H1 (cell line): Measurements from ENCODE around the gene POTEM. TPM values are rescaled to one million over a fixed set of nuclear protein-coding genes. Genes with fewer than 3 reads are reported as not detected.
"Not testable (repeated sequence)": the region's sequence is repeated elsewhere in the genome, so short reads cannot be mapped to it uniquely, and the experiment has no call there.

ENCODE experiments used
- CTCF ChIA-PET: fragments of 300-600 bp; sonication (Branson Sonifier 250); formaldehyde crosslinking; loops from one replicate; lab custom pipeline; 2021; ENCODE audit not compliant: partially characterized antibody; lab: Charles Lee
- POLR2A ChIA-PET: fragments of 300-600 bp; sonication (Branson Sonifier 250); formaldehyde crosslinking; loops from one replicate; lab custom pipeline; 2021; ENCODE audit warnings: inconsistent platforms; ENCODE audit not compliant: partially characterized antibody; lab: Charles Lee
- DNase-seq, 2 experiments: peaks; one replicate each; pipeline versions ENCODE4 v3.0.0 to v3.0.0-alpha.2; 2010 to 2022; ENCODE audit warnings: low spot score in 2 of 2, low read depth in 1 of 2, mixed read lengths in 1 of 2
- FAIRE-seq: peaks from 2 replicates; lab custom pipeline; 2011; peaks lifted over from hg19 to GRCh38; lab: Jason Lieb, UNC
- H2AFZ ChIP-seq: 2 replicates; pipeline ENCODE4 v1.8.1; 2012; ENCODE audit warnings: low read length, inconsistent platforms
- H2AK5ac ChIP-seq: 2 replicates; pipeline ENCODE4 v1.6.1; 2013; ENCODE audit warnings: low read depth, low read length
- H2BK120ac ChIP-seq: replicated peaks from 2 replicates; pipeline ENCODE3; 2013; ENCODE audit warnings: low read depth, low read length, inconsistent platforms
- H2BK12ac ChIP-seq: 2 replicates; pipeline ENCODE4 v1.6.1; 2013; ENCODE audit warnings: low read depth, low read length
- H2BK15ac ChIP-seq: 2 replicates; pipeline ENCODE4 v1.6.1; 2013; ENCODE audit warnings: low read length
- H2BK20ac ChIP-seq: 2 replicates; pipeline ENCODE4 v1.6.1; 2013; ENCODE audit warnings: low read length
- H2BK5ac ChIP-seq: 2 replicates; pipeline ENCODE4 v1.6.1; 2013; ENCODE audit warnings: low read depth, low read length
- H3K14ac ChIP-seq: 2 replicates; pipeline ENCODE4 v1.6.1; 2013; ENCODE audit warnings: inconsistent platforms; ENCODE audit not compliant: insufficient read length
- H3K18ac ChIP-seq: 2 replicates; pipeline ENCODE4 v1.6.1; 2013; ENCODE audit warnings: low read length; ENCODE audit errors: extremely low read depth
- H3K23ac ChIP-seq: 2 replicates; pipeline ENCODE4 v1.6.1; 2013; ENCODE audit warnings: inconsistent platforms; ENCODE audit not compliant: insufficient read length
- H3K23me2 ChIP-seq: 2 replicates; pipeline ENCODE4 v1.6.1; 2013; ENCODE audit warnings: low read depth, low read length
- H3K27ac ChIP-seq: 2 replicates; pipeline ENCODE4 v1.6.1; 2011; ENCODE audit warnings: low read depth, low read length, inconsistent platforms
- H3K27me3 ChIP-seq, 4 experiments: replicated peaks in 1 of 4; 1 replicate in 1 of 4; 2 replicates in 3 of 4; pipeline versions ENCODE4 v1.6.1 to v1.8.1; 2011 to 2013; ENCODE audit warnings: low read length in 3 of 4, mild to moderate bottlenecking in 3 of 4, inconsistent platforms in 2 of 4, mixed read lengths in 2 of 4, moderate library complexity in 1 of 4; ENCODE audit not compliant: control insufficient read depth in 3 of 4, insufficient read depth in 3 of 4; ENCODE audit errors: extremely low read depth in 1 of 4
- H3K36me3 ChIP-seq, 4 experiments: 2 replicates each; pipeline versions ENCODE4 v1.6.1 to v1.8.1; 2011 to 2013; ENCODE audit warnings: mild to moderate bottlenecking in 4 of 4, low read length in 3 of 4, moderate library complexity in 2 of 4, control low read depth in 1 of 4, inconsistent platforms in 1 of 4; ENCODE audit not compliant: insufficient read depth in 4 of 4, control insufficient read depth in 2 of 4
- H3K4ac ChIP-seq: replicated peaks from 2 replicates; pipeline ENCODE3; 2013; ENCODE audit warnings: low read length, low read depth, mixed read lengths, inconsistent platforms; ENCODE audit not compliant: insufficient read length
- H3K4me1 ChIP-seq, 4 experiments: replicated peaks in 1 of 4; 1 replicate in 1 of 4; 2 replicates in 3 of 4; pipeline versions ENCODE4 v1.6.1 to v1.8.1; 2011 to 2013; ENCODE audit warnings: low read length in 3 of 4, inconsistent platforms in 2 of 4, mixed read lengths in 1 of 4; ENCODE audit not compliant: insufficient read depth in 4 of 4, control insufficient read depth in 3 of 4
- H3K4me2 ChIP-seq, 2 experiments: 2 replicates each; pipeline versions ENCODE4 v1.6.1 to v1.8.1; 2011 to 2013; ENCODE audit warnings: low read depth in 2 of 2, low read length in 2 of 2, control low read depth in 1 of 2, inconsistent platforms in 1 of 2, mild to moderate bottlenecking in 1 of 2; ENCODE audit not compliant: insufficient read depth in 1 of 2
- H3K4me3 ChIP-seq, 4 experiments: fragments of 200-600, 300-600 bp in 1 of 4; sonication (generic), shearing (Covaris generic), sonication (Bioruptor Twin) in 1 of 4; 2 replicates each; pipeline versions ENCODE4 v1.5.1 to v1.8.1; 2011 to 2016; ENCODE audit warnings: low read length in 4 of 4, low read depth in 3 of 4, control low read depth in 2 of 4, inconsistent platforms in 2 of 4, mild to moderate bottlenecking in 2 of 4, mixed read lengths in 1 of 4, moderate library complexity in 1 of 4; ENCODE audit not compliant: insufficient read depth in 2 of 4; ENCODE audit errors: extremely low read depth in 1 of 4
- H3K56ac ChIP-seq: replicated peaks from 2 replicates; pipeline ENCODE3; 2013; ENCODE audit warnings: low read depth, mild to moderate bottlenecking, mixed read lengths, low read length, inconsistent platforms; ENCODE audit not compliant: insufficient read length
- H3K79me1 ChIP-seq: 2 replicates; pipeline ENCODE4 v1.6.1; 2013; ENCODE audit warnings: low read depth, low read length, control low read depth
- H3K79me2 ChIP-seq, 2 experiments: 2 replicates each; pipeline versions ENCODE4 v1.6.1 to v1.8.1; 2012 to 2013; ENCODE audit warnings: low read length in 2 of 2, mild to moderate bottlenecking in 2 of 2, inconsistent platforms in 1 of 2; ENCODE audit not compliant: insufficient read depth in 2 of 2, control insufficient read depth in 1 of 2
- H3K9ac ChIP-seq, 4 experiments: replicated peaks in 1 of 4; 1 replicate in 1 of 4; 2 replicates in 3 of 4; pipeline versions ENCODE4 v1.6.1 to v1.8.1; 2011 to 2013; ENCODE audit warnings: low read depth in 3 of 4, low read length in 3 of 4, control low read depth in 2 of 4, mild to moderate bottlenecking in 2 of 4, moderate library complexity in 2 of 4, inconsistent platforms in 1 of 4; ENCODE audit errors: extremely low read depth in 1 of 4
- H3K9me3 ChIP-seq, 2 experiments: 2 replicates each; pipeline versions ENCODE4 v1.6.1 to v1.8.1; 2012 to 2013; ENCODE audit warnings: mild to moderate bottlenecking in 2 of 2, moderate library complexity in 2 of 2, control low read depth in 1 of 2, inconsistent platforms in 1 of 2, low read depth in 1 of 2, low read length in 1 of 2, mixed read lengths in 1 of 2; ENCODE audit not compliant: insufficient read depth in 2 of 2
- H4K20me1 ChIP-seq, 2 experiments: replicated peaks in 1 of 2; 2 replicates each; pipeline versions ENCODE3 to v1.8.1; 2011 to 2013; ENCODE audit warnings: inconsistent platforms in 2 of 2, low read length in 2 of 2, mild to moderate bottlenecking in 1 of 2; ENCODE audit not compliant: insufficient read depth in 2 of 2, control insufficient read depth in 1 of 2
- H4K5ac ChIP-seq: 2 replicates; pipeline ENCODE4 v1.6.1; 2013; ENCODE audit warnings: low read length, low read depth, mixed read lengths, inconsistent platforms; ENCODE audit not compliant: insufficient read length
- H4K8ac ChIP-seq: 2 replicates; pipeline ENCODE4 v1.8.0; 2013; ENCODE audit warnings: mild to moderate bottlenecking, moderate library complexity, low read length, inconsistent platforms; ENCODE audit not compliant: insufficient read depth; ENCODE audit errors: extremely low read depth
- H4K91ac ChIP-seq: replicated peaks from 2 replicates; pipeline ENCODE3; 2013; ENCODE audit warnings: low read length, mixed read lengths, inconsistent platforms; ENCODE audit not compliant: insufficient read length
- WGBS, 2 experiments: shearing (Covaris generic) in 1 of 2; methylation state at CpG; one replicate each; pipeline versions ENCODE4 v1.1.6 to v1.1.7; 2013 to 2015; ENCODE audit warnings: low lambda C conversion rate in 2 of 2, mixed read lengths in 2 of 2, inconsistent platforms in 1 of 2, low coverage in 1 of 2, missing lambda C conversion rate in 1 of 2; ENCODE audit not compliant: insufficient replicate concordance in 2 of 2, insufficient coverage in 1 of 2, insufficient read length in 1 of 2; ENCODE audit errors: extremely low coverage in 1 of 2, missing lambda C conversion rate in 1 of 2; 5-methylcytosine and 5-hydroxymethylcytosine counted together
- polyA plus RNA-seq, 7 experiments: library from polyadenylated mRNA; depleted of rRNA in 3 of 7; stranded (reverse) in 5 of 7; unstranded in 2 of 7; fragments of >200 nt in 5 of 7; fragments of 200-250 nt in 2 of 7; gene quantifications; 1 replicate in 5 of 7; 2 replicates in 1 of 7; 4 replicates in 1 of 7; pipeline versions ENCODE4 v1.2.1 to v1.2.3, GENCODE V29; 2011 to 2013; ENCODE audit warnings: missing spikeins in 2 of 7, mixed read lengths in 2 of 7
- total RNA-seq: library from RNA; stranded (reverse); fragmentation: NEBNext Ultra II Directional; extraction: Animal tissue kit (Norgen Biotek cat#: 25700); gene quantifications from 2 replicates; pipeline ENCODE4 v1.2.1, GENCODE V29; 2021

POTEM gene
- total and polyA plus RNA-seq, 2 of the 8 experiments (the other 6 are each of a cell fraction or from before 2014, with no cell fraction given): not detected

DNA sequence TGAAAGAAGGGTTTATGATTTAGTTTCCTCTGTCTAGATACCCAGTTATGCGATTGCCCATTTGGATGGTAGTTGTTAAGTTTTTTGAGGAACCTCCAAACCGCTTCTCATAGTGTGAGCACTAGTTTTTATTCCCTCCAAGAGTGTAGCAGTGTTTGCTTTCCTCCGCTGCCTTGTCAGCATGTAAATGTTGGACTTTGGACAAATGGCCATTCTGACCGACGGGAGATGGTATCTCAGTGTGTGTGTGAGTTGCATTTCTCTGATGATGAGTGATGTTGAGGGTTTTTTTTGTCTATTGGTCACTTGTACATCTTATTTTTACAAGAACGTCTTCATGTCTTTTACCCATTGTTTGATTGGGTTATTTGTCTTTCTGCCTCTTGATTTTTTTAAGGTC lies 11.4 kb upstream of the POTEM start:
- H3K23me2 ChIP-seq, H3K4ac ChIP-seq, H2BK15ac ChIP-seq, H2AK5ac ChIP-seq, H2BK20ac ChIP-seq, H2BK12ac ChIP-seq, H3K27me3 ChIP-seq, H2BK5ac ChIP-seq, H3K4me3 ChIP-seq, POLR2A ChIA-PET, H3K23ac ChIP-seq, H3K79me2 ChIP-seq, H4K5ac ChIP-seq, H3K36me3 ChIP-seq, FAIRE-seq, H4K91ac ChIP-seq, H4K8ac ChIP-seq, H3K4me1 ChIP-seq, H3K4me2 ChIP-seq, H3K27ac ChIP-seq, H2AFZ ChIP-seq, H3K56ac ChIP-seq, H2BK120ac ChIP-seq, H3K18ac ChIP-seq, CTCF ChIA-PET, H3K14ac ChIP-seq, H3K9ac ChIP-seq, H4K20me1 ChIP-seq, DNase-seq, H3K9me3 ChIP-seq, H3K79me1 ChIP-seq: not testable (repeated sequence)
- 70% methylated on average over 3 of the region's 6 CpGs; no CpG with 5 or more reads in 1 of the 2 experiments for WGBS, 2 experiments

DNA sequence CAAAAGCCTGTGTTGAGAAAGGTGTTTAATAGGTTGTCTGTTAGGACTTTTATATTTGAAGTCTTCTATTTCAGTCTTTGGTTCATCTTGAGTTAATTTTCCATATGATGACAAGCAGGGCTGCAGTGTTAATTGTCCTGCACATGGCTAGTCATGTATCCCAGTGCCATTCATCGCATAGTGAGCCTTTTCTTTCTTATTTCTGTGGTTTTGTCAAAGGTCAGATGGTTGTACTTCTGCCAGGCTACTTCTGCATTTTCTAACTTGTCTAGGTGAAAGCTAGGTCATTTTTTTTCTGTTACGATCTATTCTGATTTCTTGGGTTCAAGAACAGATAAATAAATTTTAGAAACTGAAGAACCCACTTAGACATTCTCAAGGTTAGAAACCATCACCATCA lies 5.7 kb upstream of the POTEM start:
- H2AFZ ChIP-seq, H4K8ac ChIP-seq, H3K36me3 ChIP-seq, H2AK5ac ChIP-seq, H3K27ac ChIP-seq, H3K9me3 ChIP-seq, H3K18ac ChIP-seq, H3K9ac ChIP-seq, H3K27me3 ChIP-seq, CTCF ChIA-PET, H3K79me1 ChIP-seq, H3K4me1 ChIP-seq, H3K4me2 ChIP-seq, H2BK120ac ChIP-seq, H4K91ac ChIP-seq, H4K20me1 ChIP-seq, H3K4me3 ChIP-seq, H2BK15ac ChIP-seq, H2BK5ac ChIP-seq, H2BK12ac ChIP-seq, H3K4ac ChIP-seq, H2BK20ac ChIP-seq, FAIRE-seq, H3K79me2 ChIP-seq, H3K23me2 ChIP-seq, POLR2A ChIA-PET, H3K14ac ChIP-seq, H4K5ac ChIP-seq, H3K23ac ChIP-seq, DNase-seq, H3K56ac ChIP-seq: not testable (repeated sequence)
- WGBS, 2 experiments: 29% methylated on average over 1 of the region's 2 CpGs; no CpG with 5 or more reads in 1 of the 2 experiments
